Measurements from ENCODE around the gene C1orf105. TPM values are rescaled to one million over a fixed set of nuclear protein-coding genes. Genes with fewer than 3 reads are reported as not detected.

The C1orf105 gene
- total and polyA plus RNA-seq, 2 of the 13 experiments (the other 11 are each of a cell fraction or from before 2014, with no cell fraction given), result 0.15 to 0.45 TPM

DNA sequence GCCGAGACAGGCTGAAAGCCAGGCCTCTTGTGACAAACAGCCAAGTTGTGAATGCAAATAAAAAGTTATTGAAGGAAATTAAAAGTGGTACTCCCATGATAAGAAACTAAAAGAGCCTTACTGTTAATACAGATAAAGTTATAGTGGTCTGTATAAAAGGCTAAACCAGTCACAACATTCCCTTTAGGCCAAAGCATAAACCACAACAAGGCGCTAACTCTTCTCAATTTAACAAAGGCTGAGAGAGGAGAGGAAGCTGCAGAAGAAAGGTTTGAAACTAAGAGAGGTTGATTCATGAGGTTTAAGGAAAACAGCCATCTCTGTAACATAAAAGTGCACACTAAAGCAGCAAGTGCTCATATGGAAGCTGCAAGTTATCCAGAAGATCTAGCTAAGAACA is 10.7 kb downstream of the C1orf105 start (continued):
- TF ChIP-seq FOXA1 (IDR thresholded peaks at IDR 0.05) (no peak), FOXA1 (CRISPR knock-in tag; IDR thresholded peaks at IDR 0.05) (no peak), SNAPC2 (CRISPR knock-in tag; IDR thresholded peaks at IDR 0.05) (no peak), ZC3H4 (CRISPR knock-in tag; IDR thresholded peaks at IDR 0.05; ENCODE audit: borderline replicate concordance) (no peak), NFIC (IDR thresholded peaks at IDR 0.05; ENCODE audit: low read length) (no peak)
- TF ChIP-seq, protein P1, sequence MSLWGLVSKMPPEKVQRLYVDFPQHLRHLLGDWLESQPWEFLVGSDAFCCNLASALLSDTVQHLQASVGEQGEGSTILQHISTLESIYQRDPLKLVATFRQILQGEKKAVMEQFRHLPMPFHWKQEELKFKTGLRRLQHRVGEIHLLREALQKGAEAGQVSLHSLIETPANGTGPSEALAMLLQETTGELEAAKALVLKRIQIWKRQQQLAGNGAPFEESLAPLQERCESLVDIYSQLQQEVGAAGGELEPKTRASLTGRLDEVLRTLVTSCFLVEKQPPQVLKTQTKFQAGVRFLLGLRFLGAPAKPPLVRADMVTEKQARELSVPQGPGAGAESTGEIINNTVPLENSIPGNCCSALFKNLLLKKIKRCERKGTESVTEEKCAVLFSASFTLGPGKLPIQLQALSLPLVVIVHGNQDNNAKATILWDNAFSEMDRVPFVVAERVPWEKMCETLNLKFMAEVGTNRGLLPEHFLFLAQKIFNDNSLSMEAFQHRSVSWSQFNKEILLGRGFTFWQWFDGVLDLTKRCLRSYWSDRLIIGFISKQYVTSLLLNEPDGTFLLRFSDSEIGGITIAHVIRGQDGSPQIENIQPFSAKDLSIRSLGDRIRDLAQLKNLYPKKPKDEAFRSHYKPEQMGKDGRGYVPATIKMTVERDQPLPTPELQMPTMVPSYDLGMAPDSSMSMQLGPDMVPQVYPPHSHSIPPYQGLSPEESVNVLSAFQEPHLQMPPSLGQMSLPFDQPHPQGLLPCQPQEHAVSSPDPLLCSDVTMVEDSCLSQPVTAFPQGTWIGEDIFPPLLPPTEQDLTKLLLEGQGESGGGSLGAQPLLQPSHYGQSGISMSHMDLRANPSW (CRISPR knock-in tag; IDR thresholded peaks at IDR 0.05; ENCODE audit: borderline replicate concordance), result no peak

GRCh38 chr1:172431721-172432192 is 11.3 kb downstream of the C1orf105 start:
- in situ Hi-C loops (cut with HindIII; ENCODE audit: extremely low pct_ligation_motif_present, low pct_unique_long_range_greater_than_20kb) (no loop called here), intact Hi-C loops (cut with micrococcal nuclease; ENCODE audit: unreplicated experiment) (no loop called here)
- Histone ChIP-seq H3K27me3 (ENCODE audit: control insufficient read depth in 1 of 2, insufficient read depth in 2 of 2, low read length in 2 of 2) (no peaks in the 10 kb centered on the region), H3K4me1 (ENCODE audit: insufficient read depth, low read length) (peaks cover 17% of the 10 kb centered on the region), H3K27ac (ENCODE audit: extremely low read length, insufficient read depth, low read length) (no peak overlapping the region), H3K4me2 (ENCODE audit: low read depth, low read length) (peak overlapping the region; percentile 66), H4K20me1 (ENCODE audit: insufficient read depth, low read length) (no peaks in the 10 kb centered on the region), H3K9me3 (ENCODE audit: low read length) (no peaks in the 10 kb centered on the region), H3K9ac (ENCODE audit: insufficient read depth, low read depth, low read length) (no peak overlapping the region), H3K36me3 (replicated peaks in 1 of 2; ENCODE audit: control insufficient read depth in 1 of 2, insufficient read depth in 2 of 2, low read length in 2 of 2) (no peaks in the 10 kb centered on the region), H3K79me2 (ENCODE audit: insufficient read depth, low read length) (no peaks in the 10 kb centered on the region), H3K4me3 (replicated peaks in 1 of 3; ENCODE audit: insufficient read depth in 1 of 3, low read depth in 2 of 3, low read length in 3 of 3) (peak overlapping the region in 1 of 3 experiments; percentile 17; a peak in 1 of 6 replicates), H2AFZ (ENCODE audit: low read length) (no peak overlapping the region)
- DNase-seq (ENCODE audit: low spot score) (peak; percentile 36), ATAC-seq (peak; percentile 71), FAIRE-seq (no peak)
- WGBS (ENCODE audit: low lambda C conversion rate), result 33% methylated on average over 5 of the region's 9 CpGs
- POLR2A ChIA-PET, result interaction anchor here (1.2 to 1.7 kb wide), 3 partner anchors 13 to 101 kb away, joined by 3 to 6 read pairs (median 3); partner anchors contain the start of gene SUCO
- CTCF ChIA-PET (ENCODE audit: low intra/inter-chr PET ratio, low total read pairs), result no interaction called here
- BruUV-seq (replicated peaks), result no TSS peak
- peak; percentile 13; the same call in 1 of the 2 replicates for TF ChIP-seq BORCS8-MEF2B (CRISPR knock-in tag; IDR thresholded peaks at IDR 0.05)
- TF ChIP-seq ARID5B (CRISPR knock-in tag; IDR thresholded peaks at IDR 0.05), result 0 out of 2 replicates have a peak, but pooled peaks have one; percentile 27
- TF ChIP-seq CEBPG (CRISPR knock-in tag; IDR thresholded peaks at IDR 0.05), result peak; percentile 24; the same call in 1 of the 2 replicates
- TF ChIP-seq ZFY (CRISPR knock-in tag; IDR thresholded peaks at IDR 0.05), result peak; percentile 45; the same call in 1 of the 2 replicates
- TF ChIP-seq CCDC6 (CRISPR knock-in tag; IDR thresholded peaks at IDR 0.05), result 0 out of 2 replicates have a peak, but pooled peaks have one; percentile 23
- TF ChIP-seq ZFX (CRISPR knock-in tag; IDR thresholded peaks at IDR 0.05; ENCODE audit: low read depth), result peak; percentile 27; the same call in 1 of the 2 replicates
- no peak for TF ChIP-seq MYC (CRISPR knock-in tag; IDR thresholded peaks at IDR 0.05; ENCODE audit: borderline replicate concordance)
- TF ChIP-seq ZEB1 (IDR thresholded peaks at IDR 0.05; ENCODE audit: insufficient replicate concordance, low read depth), result peak; percentile 66
- 0 out of 2 replicates have a peak, but pooled peaks have one; percentile 24 for TF ChIP-seq TFDP2 (CRISPR knock-in tag; IDR thresholded peaks at IDR 0.05)
- peak; percentile 47 for TF ChIP-seq ZMYM4 (CRISPR knock-in tag; IDR thresholded peaks at IDR 0.05)
- TF ChIP-seq CEBPB (IDR thresholded peaks at IDR 0.05; ENCODE audit: borderline replicate concordance, low read depth, low read length), result no peak

Measured in HepG2 (cell line).